Natural killer cell (primary cell): ENCODE results near the gene EXOSC10. TPM values are rescaled to one million over a fixed set of nuclear protein-coding genes. Genes with fewer than 3 reads are reported as not detected.
A peak's percentile ranks its signal among the peaks of the same experiment; 100 is the strongest.
"Not testable (repeated sequence)": the region's sequence is repeated elsewhere in the genome, so short reads cannot be mapped to it uniquely, and the experiment has no call there.

Source experiments
- ATAC-seq, 3 donors: fragments of 150-1000 bp in 2 of 3; fragments of 200-7000 bp in 1 of 3; cut with Tn5 transposase; 1 replicate in 1 of 3; 2 replicates in 2 of 3; pipeline ENCODE4 v1.10.0; 2021; ENCODE audit warnings: mild to moderate bottlenecking in 2 of 3, moderate library complexity in 2 of 3
- DNase-seq, 2 donors: peaks; one replicate each; pipeline versions ENCODE4 v3.0.0 to v3.0.0-alpha.2; 2013 to 2021; ENCODE audit warnings: mixed read lengths in 1 of 2
- H3K27ac ChIP-seq: one replicate; pipeline ENCODE4 v1.5.1; 2013; ENCODE audit warnings: mild to moderate bottlenecking, low read length
- H3K27me3 ChIP-seq: one replicate; pipeline ENCODE4 v1.6.1; 2013; ENCODE audit warnings: low read length; ENCODE audit not compliant: control insufficient read depth, insufficient read depth
- H3K36me3 ChIP-seq: one replicate; pipeline ENCODE4 v1.6.1; 2013; ENCODE audit warnings: low read length; ENCODE audit not compliant: control insufficient read depth, insufficient read depth
- H3K4me1 ChIP-seq: one replicate; pipeline ENCODE4 v1.6.1; 2013; ENCODE audit warnings: low read length; ENCODE audit not compliant: control insufficient read depth, insufficient read depth
- H3K4me3 ChIP-seq: one replicate; pipeline ENCODE4 v1.5.1; 2013; ENCODE audit warnings: low read length
- H3K9me3 ChIP-seq: one replicate; pipeline ENCODE4 v1.6.1; 2013; ENCODE audit warnings: low read length; ENCODE audit not compliant: control insufficient read depth, insufficient read depth
- H3K27ac Mint-ChIP-seq, 2 donors: one replicate each; pipeline ENCODE4 v1.8.0; 2022; ENCODE audit warnings: mild to moderate bottlenecking in 2 of 2, mixed read lengths in 2 of 2, moderate library complexity in 1 of 2
- H3K27me3 Mint-ChIP-seq, 2 donors: one replicate each; pipeline ENCODE4 v1.8.0; 2022; ENCODE audit warnings: low read depth in 2 of 2, mixed read lengths in 2 of 2
- H3K36me3 Mint-ChIP-seq: one replicate; pipeline ENCODE4 v1.8.0; 2022; ENCODE audit warnings: mixed read lengths
- H3K4me1 Mint-ChIP-seq, 2 donors: one replicate each; pipeline ENCODE4 v1.8.0; 2022; ENCODE audit warnings: mixed read lengths in 2 of 2
- H3K4me3 Mint-ChIP-seq: one replicate; pipeline ENCODE4 v1.8.0; 2022; ENCODE audit warnings: mild to moderate bottlenecking, moderate library complexity, mixed read lengths
- H3K9me3 Mint-ChIP-seq, 2 donors: one replicate each; pipeline ENCODE4 v1.8.0; 2022; ENCODE audit warnings: mixed read lengths in 2 of 2
- CTCF ChIP-seq: fragments of 200-600 bp; IDR thresholded peaks from one replicate; pipeline ENCODE4 v1.8.0; 2022; ENCODE audit warnings: antibody characterized with exemption
- WGBS: methylation state at CpG from one replicate; pipeline ENCODE4 v1.1.7; 2013; ENCODE audit warnings: missing lambda C conversion rate; ENCODE audit not compliant: insufficient coverage; 5-methylcytosine and 5-hydroxymethylcytosine counted together
- intact Hi-C: fragments of 100-400 bp; cut with micrococcal nuclease; formaldehyde crosslinking; loops from one replicate; pipeline ENCODE4 v1.14.2; 2022
- total RNA-seq, 4 donors: library from RNA; stranded (reverse); fragments of 120-200 nt in 1 of 4; gene quantifications; one replicate each; pipeline versions ENCODE4 v1.2.3 to v1.2.4, GENCODE V29; 2013 to 2022

The EXOSC10 gene
- total RNA-seq, 3 donors from 2014 or later (not counting 1 experiment from before 2014, with no cell fraction given), result 85.2 to 97.2 (median 94.9) TPM

- H3K4me1 ChIP-seq, result peaks cover 5% of the 10 kb centered on the region
- no peak overlapping the region for H3K4me3 ChIP-seq
- TF ChIP-seq CTCF, result peak; percentile 97
- no peak overlapping the region for H3K27ac Mint-ChIP-seq
- H3K36me3 Mint-ChIP-seq, result no peaks in the 10 kb centered on the region
- no peaks in the 10 kb centered on the region for H3K36me3 ChIP-seq
- WGBS, result under 1% methylated on average over 8 of the region's 8 CpGs
- no peak overlapping the region for H3K27ac ChIP-seq
- no peaks in the 10 kb centered on the region for H3K27me3 Mint-ChIP-seq
- H3K27me3 ChIP-seq, result no peaks in the 10 kb centered on the region
- no peaks in the 10 kb centered on the region for H3K9me3 ChIP-seq
- intact Hi-C loops, result loop anchor here (1.0 to 10.0 kb wide), 4 partner anchors 23 to 687 kb away; partner anchors contain the start of genes EXOSC10 and SRM
- ATAC-seq, result peak; percentile 95 to 100 (median 100)
- no peak overlapping the region for H3K4me3 Mint-ChIP-seq
- H3K4me1 Mint-ChIP-seq, result no peaks in the 10 kb centered on the region
- H3K9me3 Mint-ChIP-seq, result no peaks in the 10 kb centered on the region
- peak; percentile 85 to 95 for DNase-seq
Observed at GRCh38 chr1:11037740-11038182, 61.9 kb downstream of the EXOSC10 start.

- intact Hi-C loops, result loop anchor here (1.0 to 10.0 kb wide), 4 partner anchors 24 to 688 kb away; partner anchors contain the start of genes EXOSC10 and SRM
- not testable (repeated sequence) for H3K9me3 ChIP-seq, H3K4me1 Mint-ChIP-seq, DNase-seq, H3K4me1 ChIP-seq, H3K9me3 Mint-ChIP-seq, H3K27ac Mint-ChIP-seq, H3K27ac ChIP-seq, H3K36me3 Mint-ChIP-seq, H3K4me3 ChIP-seq, H3K27me3 Mint-ChIP-seq, ATAC-seq, H3K4me3 Mint-ChIP-seq, H3K36me3 ChIP-seq, H3K27me3 ChIP-seq
- 65% methylated on average over 16 of the region's 18 CpGs for WGBS
Observed at GRCh38 chr1:11037019-11037739, 62.5 kb downstream of the EXOSC10 start.

- no peak for TF ChIP-seq CTCF
- no peak for ATAC-seq
- H3K36me3 Mint-ChIP-seq, result no peaks in the 10 kb centered on the region
- H3K27ac Mint-ChIP-seq, result no peak overlapping the region
- 90% methylated on average over 10 of the region's 10 CpGs for WGBS
- Histone ChIP-seq H3K4me3 (no peak overlapping the region), H3K27me3 (no peaks in the 10 kb centered on the region), H3K27ac (no peak overlapping the region), H3K4me1 (no peaks in the 10 kb centered on the region), H3K36me3 (peaks cover 15% of the 10 kb centered on the region), H3K9me3 (no peaks in the 10 kb centered on the region)
- H3K4me3 Mint-ChIP-seq, result no peak overlapping the region
- H3K4me1 Mint-ChIP-seq, result peaks cover 0 to 11% of the 10 kb centered on the region in 2 donors
- DNase-seq, result no peak
- H3K9me3 Mint-ChIP-seq, result no peaks in the 10 kb centered on the region
- no peaks in the 10 kb centered on the region for H3K27me3 Mint-ChIP-seq
- intact Hi-C loops, result loop anchor here (10.0 kb wide), 1 partner anchor 693 kb away; no protein-coding TSS in a partner anchor
Observed at GRCh38 chr1:11031624-11032262, 67.9 kb downstream of the EXOSC10 start.

- 95% methylated on average over 9 of the region's 9 CpGs for WGBS
- Mint-ChIP-seq H3K4me1 (peaks cover 0 to 18% of the 10 kb centered on the region in 2 donors), H3K9me3 (no peaks in the 10 kb centered on the region), H3K27me3 (no peaks in the 10 kb centered on the region), H3K4me3 (no peak overlapping the region), H3K36me3 (no peaks in the 10 kb centered on the region), H3K27ac (peak overlapping the region in 1 of 2 donors; percentile 38)
- peaks cover 22% of the 10 kb centered on the region for H3K36me3 ChIP-seq
- ATAC-seq, result no peak
- intact Hi-C loops, result loop anchor here (10.0 kb wide), 1 partner anchor 694 kb away; no protein-coding TSS in a partner anchor
- no peak for DNase-seq
- H3K27me3 ChIP-seq, result no peaks in the 10 kb centered on the region
- H3K9me3 ChIP-seq, result no peaks in the 10 kb centered on the region
- no peak overlapping the region for H3K27ac ChIP-seq
- no peaks in the 10 kb centered on the region for H3K4me1 ChIP-seq
- no peak for TF ChIP-seq CTCF
- H3K4me3 ChIP-seq, result no peak overlapping the region
Observed at GRCh38 chr1:11030865-11031264, 68.8 kb downstream of the EXOSC10 start.
